GM19463 (cell line): ENCODE data around the gene NRF1.
A peak's percentile ranks its signal among the peaks of the same experiment; 100 is the strongest.
"Not testable (repeated sequence)": the region's sequence is repeated elsewhere in the genome, so short reads cannot be mapped to it uniquely, and the experiment has no call there.

Source experiments
- ATAC-seq: cut with Tn5 transposase; IDR thresholded peaks from one replicate; pipeline ENCODE4 v1.9.1; 2021; ENCODE audit warnings: mild to moderate bottlenecking, moderate library complexity; ENCODE audit not compliant: unreplicated experiment

The NRF1 gene

DNA sequence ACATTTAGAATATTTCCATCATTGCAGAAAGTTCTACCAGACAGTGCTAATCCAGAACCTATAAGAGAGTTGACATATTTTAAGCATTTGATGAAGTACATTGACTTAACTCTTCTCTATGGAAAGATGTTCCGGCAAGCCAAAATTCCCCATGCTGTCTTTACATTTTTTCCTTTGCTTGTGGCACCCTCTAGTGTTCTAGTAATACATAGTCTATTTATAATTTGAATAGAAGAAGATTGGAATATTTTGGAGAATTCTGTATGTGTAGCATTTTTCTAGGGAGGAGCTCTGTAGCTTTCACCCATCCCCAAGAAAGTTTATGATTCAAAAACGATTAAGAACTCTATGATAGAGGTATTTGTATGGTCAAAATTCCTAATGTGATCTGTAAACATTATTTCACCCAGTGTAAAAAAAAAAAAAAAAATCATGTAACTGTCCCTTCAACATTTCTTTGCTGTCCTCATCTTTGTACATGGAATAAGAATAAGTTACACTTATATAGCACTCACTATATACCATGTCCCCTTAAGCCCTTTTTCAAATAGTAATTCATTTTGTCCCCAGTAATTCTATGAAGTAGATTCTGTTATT lies 33.2 kb downstream of the NRF1 start:
- ATAC-seq: no peak

DNA sequence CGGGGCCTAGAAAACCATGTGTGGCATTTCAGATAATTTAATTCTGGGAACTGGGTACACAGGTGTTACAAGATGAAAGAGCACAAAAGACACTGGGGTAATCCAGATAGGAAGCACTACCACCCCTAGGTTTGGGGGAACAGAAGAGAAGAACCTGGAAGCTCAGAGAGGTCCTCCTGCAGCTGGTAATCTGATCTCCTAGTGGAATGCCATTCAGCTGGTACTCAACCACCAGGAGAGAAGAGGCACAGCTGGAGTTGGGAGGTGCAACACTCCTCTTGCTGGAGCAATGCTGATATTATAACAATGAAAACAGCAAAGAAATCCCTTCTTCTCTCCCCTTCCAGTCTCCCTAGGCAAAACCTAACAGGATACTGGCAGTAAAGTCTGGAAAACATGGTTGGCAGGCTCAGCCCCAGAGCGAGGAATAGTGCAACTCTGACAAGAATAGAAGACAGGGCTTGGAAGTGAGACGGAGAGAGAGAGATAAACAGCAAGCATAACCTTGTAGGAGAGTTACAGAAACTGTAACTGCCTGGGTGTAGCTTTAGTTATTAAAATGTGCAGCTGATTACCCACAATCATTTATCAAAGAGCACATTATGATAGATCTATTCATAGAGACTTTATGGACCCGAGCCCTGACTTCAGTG lies 35.0 kb downstream of the NRF1 start:
- no peak for ATAC-seq

DNA sequence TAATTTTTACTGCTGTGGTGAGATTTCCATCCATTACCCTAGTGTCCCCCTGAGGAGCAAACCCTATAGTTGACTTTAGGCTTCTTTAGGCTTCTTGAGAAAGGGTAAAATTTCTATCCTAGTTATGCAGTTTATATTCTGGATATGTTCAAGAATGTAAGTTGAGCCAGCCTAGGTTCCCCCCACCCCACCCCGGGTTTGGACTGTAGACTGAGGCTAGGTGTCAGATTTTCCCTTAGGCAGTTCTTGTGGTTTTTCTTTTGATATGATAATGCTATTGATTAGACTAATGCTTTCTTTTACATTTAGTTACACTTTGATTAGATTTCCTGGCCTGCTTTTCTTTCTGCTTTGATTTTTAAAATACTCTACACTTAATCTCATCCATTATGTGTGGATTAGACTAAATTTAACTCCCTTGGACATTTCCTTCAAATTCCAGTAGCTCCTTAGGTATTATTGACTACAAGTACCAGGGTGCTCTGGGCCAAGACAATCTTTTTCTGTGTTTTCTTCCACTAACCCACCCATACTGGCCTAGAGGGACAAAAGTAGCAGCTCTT lies 37.7 kb downstream of the NRF1 start:
- ATAC-seq: no peak

DNA sequence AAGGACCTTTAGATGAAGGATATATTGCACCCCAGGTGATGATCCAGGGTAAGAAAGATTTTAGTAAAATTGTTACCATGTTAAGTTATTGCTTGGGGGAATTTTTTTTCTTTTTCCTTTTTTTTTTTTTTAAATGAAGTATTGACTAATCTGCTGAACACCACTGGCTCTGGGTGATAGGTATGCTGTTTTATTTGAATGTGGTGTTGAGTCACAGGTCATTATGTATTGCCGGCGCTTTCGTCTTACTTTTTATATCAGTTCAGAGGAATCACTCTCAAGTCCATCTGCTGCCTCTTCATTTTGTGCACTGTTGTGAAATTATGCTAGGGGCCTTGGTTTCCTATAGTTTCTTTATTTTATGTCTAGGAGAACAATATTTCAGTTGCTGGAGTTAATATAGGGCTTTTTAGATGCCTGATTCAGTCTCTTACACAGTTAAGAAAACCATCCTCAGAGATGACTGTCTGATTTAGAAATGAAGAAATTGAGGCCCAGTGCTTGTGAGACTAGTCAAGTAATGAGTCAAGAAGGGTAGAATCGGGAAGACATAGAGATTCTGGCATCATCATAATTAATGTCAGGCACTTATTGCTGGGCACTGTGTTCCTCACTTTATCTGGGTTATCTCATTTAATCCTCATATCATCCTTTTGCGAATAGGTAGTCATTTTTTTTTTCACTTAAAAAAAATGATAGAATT lies 38.7 kb downstream of the NRF1 start:
- ATAC-seq: no peak

DNA sequence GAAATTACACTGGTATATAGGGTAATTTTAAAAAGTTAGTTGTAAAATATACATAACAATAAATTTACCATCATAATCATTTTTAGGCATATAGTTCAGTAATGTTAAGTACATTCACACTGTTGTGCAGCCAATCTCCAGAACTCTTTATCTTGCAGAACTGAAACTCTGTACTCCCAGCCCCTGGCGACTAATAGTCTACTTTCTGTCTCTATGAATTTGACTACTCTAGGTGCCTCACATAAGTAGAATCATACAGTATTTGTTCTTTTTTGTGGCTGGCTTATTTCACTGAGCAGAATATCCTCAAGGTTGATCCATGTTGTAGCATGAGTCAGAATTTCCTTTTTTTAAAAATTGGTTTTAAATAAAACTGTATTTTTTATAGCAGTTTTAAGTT lies 41.4 kb downstream of the NRF1 start:
- ATAC-seq: peak; percentile 45

DNA sequence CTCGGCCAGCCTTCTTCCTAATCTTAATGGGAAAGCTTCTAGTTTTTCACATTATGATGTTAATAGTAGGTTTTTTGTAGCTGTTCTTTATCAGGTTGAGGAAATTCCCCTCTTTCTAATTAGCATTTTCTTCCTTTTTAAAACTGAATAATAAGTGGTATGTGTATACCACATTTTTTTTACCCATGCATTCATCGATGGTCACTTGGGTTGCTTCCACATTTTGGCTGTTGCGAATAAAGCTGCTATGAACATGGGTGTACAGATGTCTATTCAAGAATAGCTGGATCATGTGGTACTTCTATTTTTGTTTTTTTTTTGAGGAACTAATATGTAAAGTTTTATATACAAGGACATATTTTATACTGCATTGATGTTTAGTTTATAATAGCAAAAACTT lies 44.3 kb downstream of the NRF1 start:
- ATAC-seq: no peak

DNA sequence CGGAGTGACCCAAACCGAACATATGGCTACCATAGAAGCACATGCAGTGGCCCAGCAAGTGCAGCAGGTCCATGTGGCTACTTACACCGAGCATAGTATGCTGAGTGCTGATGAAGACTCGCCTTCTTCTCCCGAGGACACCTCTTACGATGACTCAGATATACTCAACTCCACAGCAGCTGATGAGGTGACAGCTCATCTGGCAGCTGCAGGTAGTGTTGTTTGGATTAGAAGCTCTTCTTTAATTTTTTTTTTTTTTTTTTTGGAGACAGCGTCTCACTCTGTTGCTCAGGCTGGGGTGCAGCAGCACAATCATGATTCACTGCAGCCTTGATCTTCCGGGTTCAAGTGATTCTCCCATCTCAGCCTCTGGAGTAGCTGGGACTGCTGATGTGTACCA lies 45.8 kb downstream of the NRF1 start:
- no peak for ATAC-seq

DNA sequence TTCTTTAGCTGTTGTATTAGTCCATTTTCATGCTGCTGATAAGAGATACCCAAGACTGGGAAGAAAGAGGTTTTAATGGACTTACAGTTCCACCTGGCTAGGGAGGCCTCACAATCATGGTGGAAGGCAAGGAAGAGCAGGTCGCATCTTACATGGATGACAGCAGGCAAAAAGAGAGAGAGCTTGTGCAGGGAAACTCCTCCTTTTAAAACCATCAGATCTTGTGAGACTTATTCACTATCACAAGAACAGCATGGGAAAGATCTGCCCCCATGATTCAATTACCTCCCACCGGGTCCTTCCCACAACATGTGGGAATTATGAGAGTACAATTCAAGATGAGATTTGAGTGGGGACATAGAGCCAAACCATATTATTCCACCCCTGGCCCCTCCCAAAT lies 48.4 kb downstream of the NRF1 start:
- not testable (repeated sequence) for ATAC-seq

DNA sequence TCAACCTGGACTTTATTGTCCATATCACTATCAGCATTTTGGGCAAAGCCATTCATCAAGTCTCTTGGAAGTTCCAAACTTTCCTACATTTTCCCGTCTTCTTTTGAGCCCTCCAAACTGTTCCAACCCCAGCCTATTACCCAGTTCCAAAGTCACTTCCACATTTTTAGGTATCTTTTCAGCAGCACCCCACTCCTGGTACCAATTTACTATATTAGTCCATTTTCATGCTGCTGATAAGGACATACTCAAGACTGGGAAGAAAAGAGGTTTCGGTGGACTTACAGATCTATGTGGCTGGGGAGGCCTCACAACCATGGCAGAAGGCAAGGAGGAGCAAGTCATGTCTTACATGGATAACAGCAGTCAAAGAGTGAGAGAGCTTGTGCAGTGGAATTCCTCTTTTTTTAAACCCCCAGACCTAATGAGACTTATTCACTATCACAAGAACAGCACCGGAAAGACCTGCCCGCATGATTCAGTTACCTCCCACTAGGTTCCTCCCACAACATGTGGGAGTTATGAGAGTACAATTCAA lies 50.2 kb downstream of the NRF1 start:
- ATAC-seq: no peak

DNA sequence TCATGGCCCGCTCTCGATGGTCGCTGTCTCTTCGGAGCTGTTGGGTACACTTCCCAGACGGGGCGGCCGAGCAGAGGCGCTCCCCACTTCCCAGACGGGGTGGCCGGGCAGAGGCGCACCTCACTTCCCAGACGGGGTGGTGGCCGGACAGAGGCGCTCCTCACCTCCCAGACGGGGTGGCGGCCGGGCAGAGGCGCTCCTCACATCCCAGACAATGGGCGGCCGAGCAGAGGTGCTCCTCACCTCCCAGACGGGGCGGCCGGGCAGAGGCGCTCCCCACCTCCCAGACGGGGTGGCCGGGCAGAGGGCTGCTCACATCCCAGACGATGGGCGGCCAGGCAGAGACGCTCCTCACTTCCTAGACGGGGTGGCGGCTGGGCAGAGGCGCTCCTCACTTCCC lies 51.7 kb downstream of the NRF1 start:
- not testable (repeated sequence) for ATAC-seq

DNA sequence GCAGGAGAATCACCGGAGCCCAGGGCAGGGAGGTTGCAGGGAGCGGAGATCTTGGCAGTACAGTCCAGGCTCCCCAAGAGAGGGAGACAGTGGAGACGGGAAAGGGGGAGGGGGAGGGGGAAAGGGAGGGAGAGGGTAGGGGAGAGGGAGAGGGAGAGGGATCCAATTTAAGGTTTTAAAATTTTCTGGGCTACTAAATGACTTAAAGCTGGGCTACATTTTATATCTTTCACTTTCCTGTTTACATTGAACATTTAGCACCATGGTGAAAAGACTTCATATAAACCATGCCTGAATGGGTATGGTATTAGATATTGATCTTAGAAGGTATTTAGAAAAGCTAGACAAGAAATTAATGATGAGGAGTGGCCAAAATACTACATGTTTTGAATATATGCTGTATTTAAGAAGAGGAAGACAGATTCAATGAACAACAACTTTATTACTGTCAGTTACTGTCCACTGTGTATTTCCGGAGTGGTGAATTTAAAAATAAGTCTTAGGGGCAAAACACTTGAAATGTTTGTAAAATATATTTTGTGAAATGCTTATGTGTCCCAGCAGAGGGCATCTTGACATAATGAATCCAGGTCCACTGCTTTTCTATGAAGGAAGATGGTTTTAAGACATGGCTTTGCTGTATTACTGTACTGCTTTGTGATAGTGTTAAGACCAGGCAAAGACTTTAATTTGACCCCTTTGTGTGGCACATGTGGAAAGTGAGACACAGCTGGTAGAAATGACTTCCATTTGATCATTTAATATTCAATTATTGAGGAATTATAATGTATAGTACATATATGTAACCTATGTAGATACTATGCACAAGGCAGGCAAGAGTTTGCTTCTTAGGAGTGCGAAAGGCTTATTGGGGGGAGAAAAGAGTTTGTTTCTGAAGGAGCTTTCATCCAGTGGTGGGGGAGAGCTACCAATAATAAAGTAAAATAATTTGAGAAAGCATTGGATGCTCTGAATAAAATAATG lies 52.8 kb downstream of the NRF1 start:
- no peak for ATAC-seq

DNA sequence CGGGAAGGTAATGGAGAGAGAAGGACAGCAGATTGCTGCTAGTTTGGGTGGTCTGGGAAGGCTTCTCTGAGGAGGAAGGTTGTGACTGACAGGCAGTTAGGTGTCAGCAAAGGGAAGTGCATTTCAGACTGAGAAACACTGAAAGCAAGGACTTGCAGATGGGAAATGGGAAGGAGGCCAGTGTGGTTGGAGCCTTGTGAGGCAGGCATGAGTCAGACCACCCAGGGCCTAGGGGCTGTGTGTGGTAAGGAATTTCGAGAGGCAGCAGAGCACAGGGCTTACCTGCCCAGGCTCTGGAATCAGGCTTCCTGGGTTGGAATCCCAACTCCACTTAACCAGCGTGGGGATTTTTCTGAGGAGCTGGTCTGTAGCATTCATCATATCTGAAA lies 53.5 kb downstream of the NRF1 start:
- ATAC-seq: no peak

DNA sequence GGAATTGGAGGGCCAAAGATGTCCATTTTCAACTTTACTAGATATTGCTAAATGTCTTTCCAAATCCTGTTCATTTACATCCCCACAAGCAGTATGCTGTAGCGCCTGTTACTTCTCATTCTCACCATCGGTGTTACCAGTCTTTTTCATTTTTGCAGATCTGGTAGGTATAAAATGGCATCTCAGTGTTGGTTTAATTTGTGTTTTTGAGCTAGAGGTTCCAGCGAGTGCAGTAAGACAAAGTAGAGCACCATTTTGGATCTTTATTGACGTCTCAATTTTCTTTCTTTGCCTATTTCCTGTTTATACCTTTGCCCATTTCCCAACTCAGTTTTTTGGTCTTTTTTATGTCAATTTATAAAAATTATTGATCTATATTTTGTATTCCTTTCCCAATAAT lies 55.6 kb downstream of the NRF1 start:
- ATAC-seq: no peak

DNA sequence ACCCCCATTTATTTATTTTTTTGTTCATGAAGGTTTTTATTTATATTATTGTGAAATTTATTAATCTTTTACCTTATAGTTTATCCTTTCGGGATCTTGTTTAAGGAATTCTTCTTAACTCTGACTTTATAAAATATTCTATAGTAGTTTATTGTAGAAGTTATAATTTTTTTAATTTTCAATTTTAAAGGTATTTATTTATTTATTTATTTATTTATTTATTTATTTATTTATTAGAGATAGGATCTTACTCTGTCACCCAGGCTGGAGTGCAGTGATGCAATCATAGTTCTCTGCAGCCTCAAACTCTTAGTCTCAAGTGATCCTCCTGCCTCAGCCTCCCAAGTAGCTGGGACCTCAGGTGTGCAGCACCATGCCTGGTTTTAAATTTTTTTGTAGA lies 56.0 kb downstream of the NRF1 start:
- no peak for ATAC-seq

DNA sequence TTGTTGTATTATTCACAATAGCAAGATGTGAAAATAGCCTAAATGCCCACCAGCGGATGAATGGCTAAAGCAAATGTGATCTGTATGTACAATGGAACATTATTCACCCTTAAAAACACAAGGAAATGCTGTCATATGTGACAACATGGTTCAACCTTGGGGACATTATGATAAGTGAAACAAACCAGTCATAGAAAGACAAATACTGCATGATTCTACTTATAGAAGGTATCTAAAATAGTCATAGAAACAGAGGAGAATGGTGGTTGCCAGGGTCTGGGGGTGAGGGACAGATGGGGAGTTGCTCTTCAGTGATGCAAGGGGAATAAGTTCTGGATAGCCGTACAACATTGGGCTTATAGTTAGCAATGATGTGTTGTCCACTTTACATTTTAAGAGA lies 58.4 kb downstream of the NRF1 start:
- ATAC-seq: no peak

DNA sequence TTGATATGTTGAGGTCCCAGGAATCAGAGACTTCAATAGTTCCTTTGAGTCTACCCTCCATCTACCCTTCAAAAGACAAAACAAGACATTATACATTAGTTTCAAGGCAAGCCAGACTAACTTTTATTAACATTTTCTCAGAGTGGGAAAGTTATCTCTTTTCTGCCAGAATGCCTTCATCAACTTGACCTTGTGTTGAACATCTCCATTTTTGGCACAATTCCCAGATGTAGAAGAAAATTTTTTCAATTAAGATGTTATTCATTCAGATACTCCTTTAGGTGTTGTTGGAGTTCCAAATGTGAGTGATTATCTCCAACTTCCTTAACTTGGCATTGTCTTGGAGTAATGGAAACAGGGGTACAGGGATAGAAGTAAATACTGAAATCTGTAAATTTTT lies 59.1 kb downstream of the NRF1 start:
- no peak for ATAC-seq

DNA sequence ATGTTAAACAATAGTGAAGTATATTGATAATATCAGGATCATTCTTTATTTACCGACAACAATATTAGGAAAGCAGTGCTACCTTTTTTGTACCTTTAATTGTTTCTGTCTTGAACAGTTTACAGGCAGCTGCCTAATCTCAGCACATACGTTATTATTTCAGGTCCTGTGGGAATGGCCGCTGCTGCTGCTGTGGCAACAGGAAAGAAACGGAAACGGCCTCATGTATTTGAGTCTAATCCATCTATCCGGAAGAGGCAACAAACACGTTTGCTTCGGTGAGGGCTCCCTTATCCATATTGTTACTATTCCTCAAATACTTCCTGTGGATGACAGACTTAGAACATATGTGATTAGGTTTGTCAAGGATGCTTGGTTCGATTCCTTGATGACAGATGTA lies 59.7 kb downstream of the NRF1 start:
- ATAC-seq: no peak

DNA sequence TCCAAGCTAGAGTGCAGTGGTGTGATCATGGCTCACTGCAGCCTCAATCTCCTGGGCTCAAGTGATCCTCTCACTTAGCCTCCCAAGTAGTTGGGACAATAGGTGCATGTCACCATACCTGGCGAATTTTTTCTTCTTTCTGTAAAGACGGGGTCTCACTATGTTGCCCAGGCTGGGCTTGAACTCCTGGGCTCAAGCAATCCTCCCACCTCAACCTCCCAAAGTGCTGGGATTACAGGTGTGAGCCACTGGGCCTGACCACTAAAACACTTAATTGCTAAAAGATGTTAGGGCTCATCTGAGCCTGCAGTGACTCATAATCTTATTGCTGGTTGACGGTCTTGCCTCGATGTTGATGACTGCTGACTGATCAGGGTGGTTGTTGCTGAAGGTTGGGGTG lies 63.0 kb downstream of the NRF1 start:
- not testable (repeated sequence) for ATAC-seq

DNA sequence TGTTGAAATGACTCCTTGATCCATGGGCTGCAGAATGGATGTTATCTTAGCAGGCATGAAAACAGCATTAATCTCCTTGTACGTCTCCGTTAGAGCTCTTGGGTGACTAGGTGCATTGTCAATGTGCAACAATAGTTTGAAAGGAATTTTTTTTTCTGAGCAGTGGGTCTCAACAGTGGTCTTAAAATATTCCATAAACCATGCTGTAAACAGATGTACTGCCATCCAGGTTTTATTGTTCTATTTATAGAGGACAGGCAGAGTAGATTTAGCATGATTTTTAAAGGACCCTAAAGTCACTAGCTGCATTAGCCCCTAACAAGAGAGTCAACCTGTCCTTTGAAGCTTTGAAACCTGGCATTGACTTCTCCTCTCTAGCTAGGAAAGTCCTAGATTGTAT lies 64.0 kb downstream of the NRF1 start:
- no peak for ATAC-seq

DNA sequence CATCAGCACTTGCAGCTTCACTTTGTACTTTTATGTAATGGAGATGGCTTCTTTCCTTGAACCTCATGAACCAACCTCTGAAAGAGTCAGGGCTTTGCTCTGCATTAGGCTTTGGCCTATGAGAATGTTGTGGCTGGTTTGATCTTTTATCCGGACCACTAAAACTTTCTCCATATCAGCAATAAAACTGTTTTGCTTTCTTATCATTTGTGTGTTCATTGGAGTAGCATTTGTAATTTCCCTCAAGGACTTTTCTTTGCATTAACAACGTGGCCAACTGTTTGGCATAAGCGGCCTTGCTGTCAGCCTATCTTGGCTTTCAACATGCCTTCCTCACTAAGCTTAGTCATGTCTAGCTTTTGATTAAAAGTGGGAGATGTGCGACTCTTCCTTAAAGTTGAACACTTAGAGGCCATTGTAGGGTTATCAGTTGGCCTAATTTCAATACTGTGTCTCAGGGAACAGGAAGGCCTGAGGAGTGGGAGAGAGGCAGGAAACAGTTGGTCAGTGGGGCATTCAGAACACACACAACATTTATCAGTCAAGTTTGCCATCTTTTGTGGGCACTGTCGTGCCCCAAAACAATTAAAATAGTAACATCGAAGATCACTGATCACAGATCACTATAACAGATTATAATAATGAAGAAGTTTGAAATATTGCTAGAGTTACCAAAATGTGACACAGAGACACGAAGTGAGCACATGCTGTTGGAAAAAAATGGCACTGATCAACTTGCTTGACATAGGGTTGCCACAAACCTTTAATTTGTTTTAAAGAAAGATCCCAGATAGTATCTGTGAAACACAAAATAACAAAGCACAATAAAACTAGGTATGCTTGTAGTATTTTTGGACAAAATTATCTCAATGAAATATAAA lies 64.7 kb downstream of the NRF1 start:
- ATAC-seq: no peak
